Activated T-cell treated with anti-CD3 and anti-CD28 coated beads for 4 hours (primary cell): ENCODE data around the gene RNF152.
A peak's percentile ranks its signal among the peaks of the same experiment; 100 is the strongest.

ENCODE experiments used
- DNase-seq: peaks from one replicate; pipeline ENCODE4 v3.0.0-alpha.2; 2020

RNF152 gene

GRCh38 chr18:61892683-61893308, at the start of gene RNF152:
RNF152 (minus strand) TSS chr18:61893007; CDS start chr18:61816463, 76,544 bp downstream.
- peak; percentile 43 for DNase-seq

- DNase-seq, result no peak
Measured at GRCh38 chr18:61941948-61942471, 49.2 kb upstream of the RNF152 start.

GRCh38 chr18:61939046-61939674, 46.4 kb upstream of the RNF152 start:
- no peak for DNase-seq

GRCh38 chr18:61935362-61935761, 42.6 kb upstream of the RNF152 start:
- no peak for DNase-seq

- DNase-seq, result no peak
Measured at GRCh38 chr18:61931654-61932379, 39.0 kb upstream of the RNF152 start.

GRCh38 chr18:61929881-61930640, 37.3 kb upstream of the RNF152 start:
- no peak for DNase-seq

GRCh38 chr18:61926532-61926931, 33.7 kb upstream of the RNF152 start:
- DNase-seq, result peak; percentile 6

- DNase-seq, result no peak
Measured at GRCh38 chr18:61924550-61924949, 31.7 kb upstream of the RNF152 start.

GRCh38 chr18:61922435-61922834, 29.6 kb upstream of the RNF152 start:
- DNase-seq, result no peak

- no peak for DNase-seq
Measured at GRCh38 chr18:61921621-61922235, 28.9 kb upstream of the RNF152 start.

GRCh38 chr18:61917818-61918217, 25.0 kb upstream of the RNF152 start:
- no peak for DNase-seq

- DNase-seq, result no peak
Measured at GRCh38 chr18:61912476-61912875, 19.7 kb upstream of the RNF152 start.

GRCh38 chr18:61910101-61910500, 17.3 kb upstream of the RNF152 start:
- no peak for DNase-seq

- no peak for DNase-seq
Measured at GRCh38 chr18:61908661-61909060, 15.9 kb upstream of the RNF152 start.

GRCh38 chr18:61901323-61901986, 8.6 kb upstream of the RNF152 start:
- DNase-seq, result peak; percentile 20

GRCh38 chr18:61900504-61901281, 7.9 kb upstream of the RNF152 start:
- DNase-seq, result no peak

GRCh38 chr18:61898640-61899101, 5.9 kb upstream of the RNF152 start:
- DNase-seq, result no peak

GRCh38 chr18:61896757-61897156, 4.0 kb upstream of the RNF152 start:
- no peak for DNase-seq

- DNase-seq, result no peak
Measured at GRCh38 chr18:61896118-61896517, 3.3 kb upstream of the RNF152 start.

- DNase-seq, result no peak
Measured at GRCh38 chr18:61894751-61895524, 2.1 kb upstream of the RNF152 start.
